Measurements from ENCODE around the gene RPUSD4.

The RPUSD4 gene

DNA sequence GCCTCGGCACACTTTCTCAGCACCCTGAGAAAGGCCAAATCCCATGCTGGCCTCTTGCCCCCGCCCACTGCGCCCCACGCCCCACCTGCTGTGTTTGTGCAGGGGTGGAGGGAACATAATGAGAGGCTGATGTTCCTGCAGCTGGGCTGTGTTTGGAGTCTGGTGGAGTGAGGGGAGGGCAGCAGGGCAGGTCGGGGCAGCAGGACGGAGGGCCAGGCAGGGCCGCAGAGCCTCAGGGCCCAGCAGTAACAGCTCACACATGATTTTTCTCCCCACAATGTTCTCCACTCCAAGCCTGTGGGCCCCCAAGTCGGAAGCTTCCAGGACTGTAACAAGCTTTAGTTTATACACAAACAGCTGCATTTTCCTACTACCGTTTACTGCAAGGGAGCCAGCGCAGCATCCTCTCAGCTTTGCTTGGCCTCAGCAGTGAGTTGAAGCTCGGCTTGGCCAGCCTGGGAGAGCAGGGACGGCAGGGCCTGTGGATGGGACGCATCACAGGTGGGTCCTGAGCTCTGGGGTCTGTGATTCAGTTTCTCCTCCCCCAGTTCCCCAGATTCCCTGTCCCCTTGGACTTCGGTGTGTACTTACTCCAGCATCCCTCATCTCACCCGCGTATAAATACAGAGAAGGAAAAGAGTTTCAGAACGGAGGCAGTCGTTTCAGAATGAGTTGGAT is 51.0 kb downstream of the RPUSD4 start:
- in situ Hi-C loops (cut with MboI; ENCODE audit: low pct_unique_long_range_greater_than_20kb, low sequenced_read_pairs, unreplicated experiment): no loop called here
- no peak for DNase-seq (ENCODE audit: low spot score)
- TF ChIP-seq, protein P1, sequence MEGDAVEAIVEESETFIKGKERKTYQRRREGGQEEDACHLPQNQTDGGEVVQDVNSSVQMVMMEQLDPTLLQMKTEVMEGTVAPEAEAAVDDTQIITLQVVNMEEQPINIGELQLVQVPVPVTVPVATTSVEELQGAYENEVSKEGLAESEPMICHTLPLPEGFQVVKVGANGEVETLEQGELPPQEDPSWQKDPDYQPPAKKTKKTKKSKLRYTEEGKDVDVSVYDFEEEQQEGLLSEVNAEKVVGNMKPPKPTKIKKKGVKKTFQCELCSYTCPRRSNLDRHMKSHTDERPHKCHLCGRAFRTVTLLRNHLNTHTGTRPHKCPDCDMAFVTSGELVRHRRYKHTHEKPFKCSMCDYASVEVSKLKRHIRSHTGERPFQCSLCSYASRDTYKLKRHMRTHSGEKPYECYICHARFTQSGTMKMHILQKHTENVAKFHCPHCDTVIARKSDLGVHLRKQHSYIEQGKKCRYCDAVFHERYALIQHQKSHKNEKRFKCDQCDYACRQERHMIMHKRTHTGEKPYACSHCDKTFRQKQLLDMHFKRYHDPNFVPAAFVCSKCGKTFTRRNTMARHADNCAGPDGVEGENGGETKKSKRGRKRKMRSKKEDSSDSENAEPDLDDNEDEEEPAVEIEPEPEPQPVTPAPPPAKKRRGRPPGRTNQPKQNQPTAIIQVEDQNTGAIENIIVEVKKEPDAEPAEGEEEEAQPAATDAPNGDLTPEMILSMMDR (IDR thresholded peaks at IDR 0.05; ENCODE audit: extremely low read depth, insufficient read depth, missing control alignments): no peak

DNA sequence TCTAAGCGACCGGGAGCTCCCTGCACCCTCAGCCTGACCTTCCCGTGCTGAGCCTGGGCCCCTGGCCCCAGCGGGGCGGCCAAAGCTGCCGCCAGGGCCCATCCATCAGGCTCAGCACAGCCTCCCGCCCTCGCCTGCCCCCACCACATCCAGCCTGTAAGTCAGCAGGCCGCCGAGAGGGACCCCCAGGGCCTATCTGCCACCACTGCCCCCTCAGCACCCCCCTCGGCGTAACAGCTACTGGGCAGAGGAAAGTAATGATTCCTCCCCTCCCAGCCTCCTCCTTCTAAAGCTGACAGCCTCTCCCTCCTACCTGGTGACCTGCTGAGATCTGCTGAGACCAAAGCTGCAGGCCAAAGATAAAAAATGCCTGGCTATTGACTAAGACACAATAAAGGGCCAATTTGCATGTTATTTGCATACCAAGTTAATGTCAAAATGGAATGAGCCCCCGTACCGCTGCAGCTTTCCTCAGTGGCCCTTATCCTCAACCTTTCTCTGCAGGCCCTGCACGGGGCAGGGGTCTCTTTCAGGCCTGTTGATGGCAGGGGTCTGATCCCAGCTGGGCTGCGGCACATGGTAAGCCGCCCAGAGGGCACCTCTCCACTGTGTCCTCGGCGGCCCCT is 51.6 kb downstream of the RPUSD4 start:
- in situ Hi-C loops (cut with MboI; ENCODE audit: low pct_unique_long_range_greater_than_20kb, low sequenced_read_pairs, unreplicated experiment): no loop called here
- no peak for DNase-seq (ENCODE audit: low spot score)
- TF ChIP-seq, protein P1 (IDR thresholded peaks at IDR 0.05; ENCODE audit: extremely low read depth, insufficient read depth, missing control alignments): no peak

DNA sequence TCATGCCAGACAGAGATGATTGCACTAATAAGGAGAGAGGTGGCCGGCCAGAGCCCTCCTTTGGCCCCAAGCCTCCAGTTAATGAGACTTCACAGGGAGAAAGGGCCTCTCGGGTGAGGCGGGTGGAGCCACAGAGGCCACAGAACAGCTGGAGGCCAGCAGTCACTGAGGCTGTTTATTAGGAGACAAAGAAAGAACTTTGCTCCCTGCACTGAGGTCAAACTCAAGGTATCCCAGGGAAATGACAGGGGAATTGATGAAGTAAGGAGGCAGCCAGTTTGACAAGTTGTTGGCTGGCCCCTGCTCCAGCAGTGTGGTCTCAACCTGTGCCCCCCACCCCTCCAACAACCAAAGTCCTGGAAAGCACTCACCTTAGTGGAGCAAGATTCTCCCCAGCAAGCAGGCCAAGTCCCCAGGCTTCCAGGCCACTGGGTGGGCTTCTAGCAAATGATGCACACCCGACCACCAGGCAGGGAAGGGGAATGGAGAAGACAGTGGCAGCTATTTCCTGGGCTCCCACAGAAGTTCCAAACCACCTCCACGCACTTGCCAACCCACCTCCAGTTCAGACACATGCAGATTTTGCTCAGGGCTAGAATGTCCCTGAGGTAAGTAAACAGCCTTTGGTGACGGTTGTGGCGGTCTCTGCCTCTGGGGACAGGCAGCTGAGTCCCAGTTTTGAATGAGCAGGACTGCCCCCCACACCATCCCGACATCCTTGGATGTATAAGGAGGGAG is 53.2 kb downstream of the RPUSD4 start:
- TF ChIP-seq, protein P1 (IDR thresholded peaks at IDR 0.05; ENCODE audit: extremely low read depth, insufficient read depth, missing control alignments): no peak
- in situ Hi-C loops (cut with MboI; ENCODE audit: low pct_unique_long_range_greater_than_20kb, low sequenced_read_pairs, unreplicated experiment): no loop called here
- DNase-seq (ENCODE audit: low spot score): no peak

DNA sequence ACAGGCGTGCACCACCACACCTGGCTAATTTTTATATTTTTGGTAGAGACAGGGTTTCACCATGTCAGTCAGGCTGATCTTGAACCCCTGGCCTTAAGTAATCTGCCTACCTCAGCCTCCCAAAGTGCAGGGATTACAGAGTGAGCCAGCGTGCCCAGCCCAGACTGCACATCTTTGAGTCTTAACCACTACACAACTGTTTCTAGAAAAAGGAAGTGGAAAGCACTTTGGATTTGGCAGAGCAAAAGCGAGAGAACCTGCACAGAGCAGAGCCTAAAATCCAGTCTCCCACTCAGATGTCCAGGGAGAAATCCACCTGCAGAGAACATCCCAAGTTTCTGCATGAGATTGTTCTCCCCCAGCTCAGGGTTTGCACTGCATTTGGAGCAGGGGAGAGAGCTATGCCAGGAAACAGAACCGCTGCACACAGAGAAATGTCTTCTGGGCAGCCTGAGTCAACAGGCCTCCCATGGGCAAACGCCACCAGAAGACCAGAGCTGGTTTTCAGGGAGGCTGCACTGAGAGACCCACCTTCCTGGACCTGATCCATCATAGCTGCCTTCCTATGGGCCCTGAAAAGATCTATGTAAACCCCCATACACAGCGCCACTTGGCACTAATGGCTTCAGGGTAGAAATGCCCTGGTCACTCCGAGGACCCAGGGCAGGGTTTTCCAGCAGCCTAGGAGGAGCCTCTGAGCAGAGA is 54.0 kb downstream of the RPUSD4 start:
- no peak for DNase-seq (ENCODE audit: low spot score)
- TF ChIP-seq, protein P1 (IDR thresholded peaks at IDR 0.05; ENCODE audit: extremely low read depth, insufficient read depth, missing control alignments): no peak
- in situ Hi-C loops (cut with MboI; ENCODE audit: low pct_unique_long_range_greater_than_20kb, low sequenced_read_pairs, unreplicated experiment): no loop called here

DNA sequence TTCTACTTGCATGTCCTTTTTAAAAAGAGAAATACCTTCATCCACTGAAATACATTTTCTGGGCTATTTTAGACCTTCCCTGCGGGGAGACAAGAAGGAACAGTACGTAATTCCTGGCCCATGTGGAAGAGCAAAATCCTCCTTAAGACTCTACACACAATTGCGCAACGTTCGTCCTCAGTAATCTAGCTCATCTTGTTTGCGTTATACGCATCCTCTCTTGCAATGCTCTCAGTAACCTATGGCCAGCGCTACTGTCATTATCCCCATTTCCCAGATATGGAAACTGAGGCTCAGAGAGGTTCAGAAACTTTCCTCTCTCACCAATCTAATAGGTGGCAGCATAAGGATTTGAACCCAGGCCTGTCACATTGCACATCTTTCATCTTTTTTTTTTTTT is 54.6 kb downstream of the RPUSD4 start:
- no peak for DNase-seq (ENCODE audit: low spot score)
- TF ChIP-seq, protein P1 (IDR thresholded peaks at IDR 0.05; ENCODE audit: extremely low read depth, insufficient read depth, missing control alignments): no peak
- in situ Hi-C loops (cut with MboI; ENCODE audit: low pct_unique_long_range_greater_than_20kb, low sequenced_read_pairs, unreplicated experiment): no loop called here

DNA sequence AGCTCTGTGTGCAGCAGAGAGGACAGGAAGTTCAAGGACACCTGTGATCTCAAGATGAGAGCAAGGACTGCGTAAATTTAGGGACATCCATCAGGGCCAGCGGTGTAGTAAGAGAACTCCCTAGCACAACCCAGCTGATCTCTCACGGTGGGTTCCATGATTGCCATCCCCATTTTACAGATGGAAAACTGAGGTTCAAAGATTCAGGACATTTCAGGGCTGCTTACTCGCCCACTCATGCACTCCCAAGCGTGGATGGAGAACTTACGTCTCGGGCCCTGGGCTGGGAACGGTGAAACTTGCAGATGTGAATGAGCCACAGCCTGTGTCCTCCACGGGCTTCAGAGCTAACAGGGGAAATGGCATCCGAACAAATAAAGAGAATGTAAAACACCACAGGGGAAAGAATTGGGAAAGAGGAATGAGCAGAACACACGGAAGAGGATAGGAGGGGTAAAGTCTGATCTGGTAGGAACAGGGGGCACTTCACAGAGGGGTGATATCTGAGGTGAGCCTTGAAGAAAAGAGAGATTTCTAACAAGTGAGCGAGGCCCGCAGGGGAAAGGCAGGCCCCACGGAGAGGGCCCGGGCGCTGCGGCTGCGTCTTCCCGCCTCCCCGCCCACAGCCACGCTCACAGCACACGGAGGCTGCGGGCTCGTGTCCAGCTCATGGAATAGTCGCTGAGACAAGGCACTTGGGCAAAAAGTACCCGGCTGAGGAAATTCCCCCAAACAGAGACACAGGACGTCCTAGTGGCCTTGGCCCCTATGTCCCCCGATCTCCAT is 55.9 kb downstream of the RPUSD4 start:
- DNase-seq (ENCODE audit: low spot score): no peak
- TF ChIP-seq, protein P1 (IDR thresholded peaks at IDR 0.05; ENCODE audit: extremely low read depth, insufficient read depth, missing control alignments): no peak
- in situ Hi-C loops (cut with MboI; ENCODE audit: low pct_unique_long_range_greater_than_20kb, low sequenced_read_pairs, unreplicated experiment): no loop called here
